GM13977 (cell line): ENCODE measurements around the gene DLEC1.
A peak's percentile ranks its signal among the peaks of the same experiment; 100 is the strongest.
"Not testable (repeated sequence)": the region's sequence is repeated elsewhere in the genome, so short reads cannot be mapped to it uniquely, and the experiment has no call there.

ENCODE experiments used
- DNase-seq: peaks from one replicate; pipeline ENCODE4 v3.0.0; 2012; ENCODE audit warnings: low spot score
- in situ Hi-C: fragments of 300-500 bp; cut with MboI; formaldehyde crosslinking; loops from one replicate; pipeline ENCODE4 v1.12.0; 2022; ENCODE audit warnings: low sequenced_read_pairs, low pct_unique_long_range_greater_than_20kb, mixed read lengths, inconsistent platforms; ENCODE audit not compliant: unreplicated experiment
- TF ChIP-seq, protein P1 (sequence below): IDR thresholded peaks from 2 replicates; pipeline ENCODE4 v1.5.1; 2012; ENCODE audit warnings: mild to moderate bottlenecking, control low read depth; ENCODE audit not compliant: insufficient read depth; ENCODE audit errors: extremely low read depth, missing control alignments

Gene DLEC1

DNA sequence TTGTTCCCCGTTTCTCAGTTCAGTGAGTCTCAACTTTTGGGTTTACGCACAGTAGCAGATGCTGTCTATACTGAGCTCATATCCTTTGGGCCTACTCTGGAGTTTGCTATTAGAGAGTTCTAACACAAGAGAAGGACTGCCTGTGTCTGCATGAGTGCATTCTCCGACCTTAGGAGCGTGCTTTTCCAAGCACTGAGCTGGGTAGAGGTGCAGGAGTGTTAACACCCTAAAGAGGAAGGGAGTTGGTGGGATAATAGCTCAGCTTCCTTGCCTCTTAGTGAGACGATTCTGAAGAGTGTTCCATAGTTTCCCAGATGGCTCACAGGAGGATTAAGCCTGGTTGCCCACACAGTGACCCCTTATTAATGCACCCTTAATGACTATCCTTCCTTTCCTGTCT, 119.5 kb downstream of the DLEC1 start:
- in situ Hi-C loops = no loop called here
- TF ChIP-seq, protein P1, sequence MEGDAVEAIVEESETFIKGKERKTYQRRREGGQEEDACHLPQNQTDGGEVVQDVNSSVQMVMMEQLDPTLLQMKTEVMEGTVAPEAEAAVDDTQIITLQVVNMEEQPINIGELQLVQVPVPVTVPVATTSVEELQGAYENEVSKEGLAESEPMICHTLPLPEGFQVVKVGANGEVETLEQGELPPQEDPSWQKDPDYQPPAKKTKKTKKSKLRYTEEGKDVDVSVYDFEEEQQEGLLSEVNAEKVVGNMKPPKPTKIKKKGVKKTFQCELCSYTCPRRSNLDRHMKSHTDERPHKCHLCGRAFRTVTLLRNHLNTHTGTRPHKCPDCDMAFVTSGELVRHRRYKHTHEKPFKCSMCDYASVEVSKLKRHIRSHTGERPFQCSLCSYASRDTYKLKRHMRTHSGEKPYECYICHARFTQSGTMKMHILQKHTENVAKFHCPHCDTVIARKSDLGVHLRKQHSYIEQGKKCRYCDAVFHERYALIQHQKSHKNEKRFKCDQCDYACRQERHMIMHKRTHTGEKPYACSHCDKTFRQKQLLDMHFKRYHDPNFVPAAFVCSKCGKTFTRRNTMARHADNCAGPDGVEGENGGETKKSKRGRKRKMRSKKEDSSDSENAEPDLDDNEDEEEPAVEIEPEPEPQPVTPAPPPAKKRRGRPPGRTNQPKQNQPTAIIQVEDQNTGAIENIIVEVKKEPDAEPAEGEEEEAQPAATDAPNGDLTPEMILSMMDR = no peak
- DNase-seq = no peak

GRCh38 chr3:38160704-38161103, 121.7 kb downstream of the DLEC1 start:
- in situ Hi-C loops, DNase-seq: not testable (repeated sequence)

DNA sequence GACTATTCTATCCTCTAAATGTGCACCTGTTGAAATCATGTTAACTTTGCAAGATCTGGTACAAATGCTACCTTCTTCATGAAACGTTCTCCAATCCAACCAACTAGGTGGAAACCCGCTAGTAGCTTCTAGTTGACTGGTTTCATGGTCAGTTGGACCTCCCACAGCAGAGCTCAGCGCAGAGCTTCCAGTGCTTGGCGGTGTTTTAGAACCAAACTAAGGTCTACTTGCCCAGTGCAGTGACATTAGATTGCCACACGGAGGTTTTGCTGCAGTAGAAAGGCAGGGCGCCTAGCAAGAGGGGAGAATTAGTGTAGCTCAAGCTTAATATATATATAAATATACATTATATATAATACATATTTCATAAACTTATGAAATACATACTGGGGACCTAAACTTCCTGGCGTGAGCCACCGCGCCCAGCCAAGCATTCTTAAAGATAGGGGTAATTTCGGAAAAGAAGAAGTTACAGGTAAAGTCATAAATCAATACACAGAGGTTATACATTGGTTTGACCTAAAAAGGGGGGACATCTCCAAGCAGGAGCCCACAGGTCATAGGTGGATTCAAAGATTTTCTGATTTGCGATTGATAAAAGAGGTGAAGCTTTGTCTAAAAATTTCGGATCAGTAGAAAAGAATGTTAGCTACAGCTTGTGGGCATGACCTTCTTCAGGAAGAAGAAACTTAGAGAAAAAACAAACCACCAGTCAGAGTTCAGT, 124.3 kb downstream of the DLEC1 start:
- TF ChIP-seq, protein P1 = no peak
- no peak for DNase-seq
- in situ Hi-C loops = no loop called here

DNA sequence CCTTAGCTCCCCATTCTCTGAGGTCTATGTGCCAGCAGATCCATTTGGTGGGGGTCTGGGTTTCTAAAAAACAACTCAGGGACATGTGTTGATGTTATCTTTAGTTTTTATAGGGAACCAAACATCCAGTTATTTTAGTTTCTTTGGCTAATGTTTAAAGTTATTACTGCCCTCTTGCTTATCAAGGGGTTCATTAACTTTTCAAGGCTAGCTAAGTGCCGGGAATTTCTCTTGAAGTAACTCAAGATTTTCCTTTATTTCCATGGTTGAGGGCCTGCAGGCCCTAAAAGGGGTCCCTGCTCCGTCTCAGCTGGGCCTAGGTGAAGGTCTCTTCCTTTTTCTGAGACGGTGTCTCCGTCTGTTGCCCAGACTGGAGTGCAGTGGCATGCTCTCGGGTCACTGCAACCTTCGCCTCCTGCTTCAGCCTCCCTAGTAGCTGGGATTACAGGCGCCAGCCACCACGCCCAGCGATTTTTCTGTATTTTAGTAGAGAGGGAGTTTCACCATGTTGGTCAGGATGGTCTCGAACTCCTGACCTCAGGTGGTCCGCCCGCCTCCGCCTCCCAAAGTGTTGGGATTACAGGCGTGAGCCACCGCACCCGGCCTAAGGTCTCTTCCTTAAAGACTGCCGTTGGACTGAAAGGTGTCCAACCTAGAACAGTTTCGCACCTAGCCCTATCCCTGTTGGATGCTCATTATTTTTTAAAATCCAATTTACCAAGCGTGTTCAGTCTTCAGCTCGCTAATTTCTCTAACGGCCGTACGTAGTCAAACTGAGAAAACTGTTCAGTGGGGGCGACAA, 125.0 kb downstream of the DLEC1 start:
- in situ Hi-C loops = no loop called here
- TF ChIP-seq, protein P1 = no peak
- no peak for DNase-seq

GRCh38 chr3:38164643-38164951, 125.6 kb downstream of the DLEC1 start:
- in situ Hi-C loops = no loop called here
- TF ChIP-seq, protein P1 = no peak
- DNase-seq = no peak

DNA sequence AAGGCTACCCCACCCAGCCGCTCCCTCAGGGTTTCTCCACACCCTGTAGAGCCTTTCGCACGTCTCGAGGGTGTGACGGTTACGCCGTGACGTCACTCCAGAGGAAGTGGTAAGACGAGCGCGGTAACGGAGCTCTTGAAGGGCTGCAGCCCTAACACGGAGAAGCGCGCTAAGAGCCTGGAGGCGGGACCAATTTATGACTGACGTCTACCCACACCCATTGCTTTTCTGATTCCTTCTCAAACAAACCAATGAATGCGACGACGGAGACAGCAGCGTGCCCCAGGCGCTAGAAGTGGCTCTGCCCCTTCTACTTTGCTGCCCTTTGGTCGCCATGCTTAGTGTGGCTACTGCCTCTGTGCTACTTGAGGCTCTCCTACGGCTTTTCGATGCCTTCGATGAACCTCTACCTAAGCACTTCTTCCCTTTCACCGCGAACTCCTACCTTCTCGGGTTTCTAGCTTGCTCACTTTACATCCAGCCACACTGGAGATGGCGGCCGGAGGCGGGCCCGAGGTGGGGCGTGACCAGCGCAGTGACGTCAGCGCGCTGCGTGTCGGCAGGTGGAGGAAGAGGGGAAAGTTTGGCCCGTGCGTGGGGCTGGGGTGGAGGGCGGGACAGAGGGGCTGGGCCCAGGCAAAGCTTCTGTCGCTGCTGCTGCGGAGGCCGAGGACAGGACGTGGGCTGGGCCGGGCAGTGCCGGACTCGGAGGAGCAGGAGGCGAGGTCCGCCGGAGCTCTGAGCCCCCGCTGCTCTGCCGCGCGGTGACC, 126.1 kb downstream of the DLEC1 start, which contains the start of gene OXSR1:
TSS of gene OXSR1 (plus strand) at position 586 of the 770 bp plus-strand sequence. CDS start 340 bp downstream, outside the sequence.
- TF ChIP-seq, protein P1 = no peak
- in situ Hi-C loops = no loop called here
- DNase-seq = peak; percentile 95
